Thyroid gland (tissue), 4 donors: Measurements from ENCODE around the gene AMIGO3. TPM values are rescaled to one million over a fixed set of nuclear protein-coding genes. Genes with fewer than 3 reads are reported as not detected.
"Not testable (repeated sequence)": the region's sequence is repeated elsewhere in the genome, so short reads cannot be mapped to it uniquely, and the experiment has no call there.

Source experiments
- DNase-seq, 2 donors: peaks; one replicate each; pipeline ENCODE4 v3.0.0-alpha.2; 2019
- H3K27ac ChIP-seq, 3 donors: fragments of 200-600 bp; sonication (generic); 1 replicate in 2 of 3; 2 replicates in 1 of 3; pipeline ENCODE4 v1.5.1; 2016 to 2019; ENCODE audit warnings: mild to moderate bottlenecking in 1 of 3, moderate library complexity in 1 of 3
- H3K27me3 ChIP-seq: fragments of 200-600 bp; sonication (generic); one replicate; pipeline ENCODE4 v1.5.1; 2019
- H3K36me3 ChIP-seq, 2 donors: fragments of 200-600 bp; sonication (generic); one replicate each; pipeline ENCODE4 v1.5.1; 2016 to 2019
- H3K4me1 ChIP-seq, 2 donors: fragments of 200-600 bp; sonication (generic); one replicate each; pipeline ENCODE4 v1.5.1; 2017 to 2019
- H3K4me3 ChIP-seq, 3 donors: fragments of 200-600 bp; sonication (generic); replicated peaks in 1 of 3; 1 replicate in 2 of 3; 2 replicates in 1 of 3; pipeline ENCODE4 v1.5.1; 2016; ENCODE audit warnings: mild to moderate bottlenecking in 1 of 3
- H3K9me3 ChIP-seq: fragments of 200-600 bp; sonication (generic); one replicate; pipeline ENCODE4 v1.5.1; 2017
- POLR2A ChIP-seq, 2 donors: fragments of 450-650 bp; IDR thresholded peaks; one replicate each; pipeline ENCODE4 v1.6.1; 2017; ENCODE audit warnings: antibody characterized with exemption in 2 of 2, mild to moderate bottlenecking in 2 of 2, moderate library complexity in 1 of 2
- WGBS, 2 donors: methylation state at CpG; one replicate each; pipeline ENCODE4 v1.1.5; 2017; 5-methylcytosine and 5-hydroxymethylcytosine counted together
- intact Hi-C: fragments of 100-400 bp; cut with DNase I; formaldehyde crosslinking; loops from one replicate; pipeline ENCODE4 v1.15.1; 2023
- total RNA-seq, 4 donors: library from RNA; depleted of rRNA; stranded (reverse); fragments of >200 nt; gene quantifications; one replicate each; pipeline ENCODE4 v1.2.3, GENCODE V29; 2016
- TF ChIP-seq, protein P1 (sequence below), 6 experiments: fragments of 200-600 bp in 3 of 6; fragments of 450-650 bp in 3 of 6; sonication (generic) in 3 of 6; IDR thresholded peaks; one replicate each; pipeline ENCODE4 v1.5.1; 2016 to 2019; ENCODE audit warnings: antibody characterized with exemption in 6 of 6, mild to moderate bottlenecking in 2 of 6, inconsistent platforms in 1 of 6, moderate library complexity in 1 of 6

Gene AMIGO3
- total RNA-seq, 4 donors from 2014 or later = 0.40 to 2.8 (median 1.0) TPM

DNA sequence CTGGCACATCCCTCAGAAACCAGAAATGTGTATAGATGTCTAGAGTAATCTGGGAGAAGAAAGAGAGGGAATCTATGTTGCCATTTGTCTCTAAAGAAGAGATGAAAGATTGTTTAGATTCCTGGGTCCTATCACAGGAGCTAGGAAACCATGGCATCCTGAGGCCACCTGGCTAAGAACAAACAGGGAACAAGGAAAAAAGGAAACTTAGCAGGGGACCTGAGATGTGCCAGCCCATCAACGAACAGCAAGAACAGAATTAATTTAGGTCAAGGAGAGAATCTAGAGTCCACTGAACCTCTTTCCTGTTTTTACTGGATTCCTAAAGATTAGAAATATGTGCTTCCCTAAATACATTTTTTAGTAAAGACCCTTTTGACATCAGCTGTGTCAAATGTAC, 36.6 kb upstream of the AMIGO3 start:
- H3K9me3 ChIP-seq = no peaks in the 10 kb centered on the region
- H3K27ac ChIP-seq = no peak overlapping the region
- peaks cover 4 to 8% of the 10 kb centered on the region in 2 donors for H3K4me1 ChIP-seq
- intact Hi-C loops = no loop called here
- H3K27me3 ChIP-seq = no peaks in the 10 kb centered on the region
- TF ChIP-seq POLR2A (IDR thresholded peaks at IDR 0.05) = no peak
- TF ChIP-seq, protein P1, sequence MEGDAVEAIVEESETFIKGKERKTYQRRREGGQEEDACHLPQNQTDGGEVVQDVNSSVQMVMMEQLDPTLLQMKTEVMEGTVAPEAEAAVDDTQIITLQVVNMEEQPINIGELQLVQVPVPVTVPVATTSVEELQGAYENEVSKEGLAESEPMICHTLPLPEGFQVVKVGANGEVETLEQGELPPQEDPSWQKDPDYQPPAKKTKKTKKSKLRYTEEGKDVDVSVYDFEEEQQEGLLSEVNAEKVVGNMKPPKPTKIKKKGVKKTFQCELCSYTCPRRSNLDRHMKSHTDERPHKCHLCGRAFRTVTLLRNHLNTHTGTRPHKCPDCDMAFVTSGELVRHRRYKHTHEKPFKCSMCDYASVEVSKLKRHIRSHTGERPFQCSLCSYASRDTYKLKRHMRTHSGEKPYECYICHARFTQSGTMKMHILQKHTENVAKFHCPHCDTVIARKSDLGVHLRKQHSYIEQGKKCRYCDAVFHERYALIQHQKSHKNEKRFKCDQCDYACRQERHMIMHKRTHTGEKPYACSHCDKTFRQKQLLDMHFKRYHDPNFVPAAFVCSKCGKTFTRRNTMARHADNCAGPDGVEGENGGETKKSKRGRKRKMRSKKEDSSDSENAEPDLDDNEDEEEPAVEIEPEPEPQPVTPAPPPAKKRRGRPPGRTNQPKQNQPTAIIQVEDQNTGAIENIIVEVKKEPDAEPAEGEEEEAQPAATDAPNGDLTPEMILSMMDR (IDR thresholded peaks at IDR 0.05) = no peak
- no peaks in the 10 kb centered on the region for H3K36me3 ChIP-seq
- 62 to 77% methylated on average over 1 of the region's 1 CpG for WGBS, 2 donors
- H3K4me3 ChIP-seq = no peak overlapping the region
- no peak for DNase-seq

DNA sequence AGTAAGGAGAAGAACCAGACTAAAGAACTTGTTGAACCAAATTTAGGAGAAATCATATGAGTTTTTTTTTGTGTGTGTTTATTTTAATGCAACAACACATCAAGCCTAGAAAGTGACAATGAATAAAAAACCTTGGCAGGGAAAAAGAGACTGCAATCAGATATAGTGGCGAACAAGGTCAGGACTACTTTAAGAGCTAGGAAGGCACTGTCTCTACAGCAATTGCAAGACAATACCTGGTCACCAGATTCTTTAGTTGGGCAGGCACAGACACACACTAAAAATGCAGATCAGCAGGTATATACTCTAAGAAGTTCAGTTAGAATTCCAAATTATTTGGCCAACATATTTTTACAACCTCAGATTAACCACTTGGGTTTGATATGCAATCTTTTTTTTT, 35.1 kb upstream of the AMIGO3 start:
- H3K4me1 ChIP-seq = peaks cover 4 to 8% of the 10 kb centered on the region in 2 donors
- H3K4me3 ChIP-seq = no peak overlapping the region
- WGBS, 2 donors = 97 to 100% methylated on average over 1 of the region's 1 CpG
- TF ChIP-seq POLR2A (IDR thresholded peaks at IDR 0.05) = no peak
- TF ChIP-seq, protein P1 (IDR thresholded peaks at IDR 0.05) = no peak
- DNase-seq = no peak
- H3K9me3 ChIP-seq = no peaks in the 10 kb centered on the region
- H3K27ac ChIP-seq = no peak overlapping the region
- H3K27me3 ChIP-seq = no peaks in the 10 kb centered on the region
- no peaks in the 10 kb centered on the region for H3K36me3 ChIP-seq
- intact Hi-C loops = no loop called here

DNA sequence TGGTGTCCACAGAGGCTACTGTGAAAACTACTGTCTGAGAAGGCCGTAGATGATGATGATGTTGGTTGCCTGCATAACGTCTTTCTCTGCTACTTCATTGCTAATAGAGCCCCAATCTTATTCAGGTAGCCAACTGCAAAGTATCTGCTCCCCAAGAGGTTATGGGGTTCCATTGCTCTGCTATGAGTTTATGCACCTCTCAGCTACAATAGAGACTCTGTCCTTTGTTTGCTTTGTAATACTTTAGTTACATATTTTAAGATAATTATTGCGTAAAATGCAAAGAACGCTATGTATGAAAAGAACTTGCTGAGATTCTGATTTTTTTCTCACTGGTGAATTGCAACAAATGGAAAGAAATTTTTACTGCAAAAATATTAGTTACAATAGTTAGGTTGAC, 32.0 kb upstream of the AMIGO3 start:
- Histone ChIP-seq H3K9me3 (no peaks in the 10 kb centered on the region), H3K4me3 (no peak overlapping the region), H3K4me1 (peaks cover 4 to 8% of the 10 kb centered on the region in 2 donors), H3K27ac (no peak overlapping the region), H3K36me3 (no peaks in the 10 kb centered on the region), H3K27me3 (no peaks in the 10 kb centered on the region)
- intact Hi-C loops = no loop called here
- 93 to 98% methylated on average over 4 of the region's 4 CpGs for WGBS, 2 donors
- TF ChIP-seq POLR2A (IDR thresholded peaks at IDR 0.05) = no peak
- TF ChIP-seq, protein P1 (IDR thresholded peaks at IDR 0.05) = no peak
- no peak for DNase-seq

DNA sequence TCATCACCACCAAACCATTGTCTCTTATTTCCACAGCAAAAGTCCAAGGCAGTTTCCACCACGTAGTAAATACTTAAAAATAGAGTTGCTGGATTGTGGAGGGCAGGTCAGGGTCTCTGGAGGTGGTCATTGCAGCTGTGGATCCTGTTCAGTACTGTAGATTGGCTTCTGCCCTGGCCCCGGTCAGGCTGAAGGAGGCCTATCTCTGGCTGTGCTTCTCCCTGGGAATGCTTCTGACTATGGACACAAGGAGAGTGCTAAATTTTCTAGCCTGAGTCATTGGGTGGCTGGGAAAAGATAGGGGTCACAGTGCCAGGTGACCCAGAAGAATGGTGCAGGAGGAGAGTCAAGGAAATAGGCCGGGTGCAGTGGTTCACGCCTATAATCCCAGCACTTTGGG, 30.6 kb upstream of the AMIGO3 start:
- H3K4me1 ChIP-seq = peaks cover 1 to 8% of the 10 kb centered on the region in 2 donors
- H3K4me3 ChIP-seq = no peak overlapping the region
- H3K27ac ChIP-seq = no peak overlapping the region
- H3K9me3 ChIP-seq = no peaks in the 10 kb centered on the region
- DNase-seq = no peak
- WGBS, 2 donors = 95% methylated on average over 4 of the region's 4 CpGs
- intact Hi-C loops = no loop called here
- no peak for TF ChIP-seq POLR2A (IDR thresholded peaks at IDR 0.05)
- TF ChIP-seq, protein P1 (IDR thresholded peaks at IDR 0.05) = no peak
- no peaks in the 10 kb centered on the region for H3K36me3 ChIP-seq
- no peaks in the 10 kb centered on the region for H3K27me3 ChIP-seq

DNA sequence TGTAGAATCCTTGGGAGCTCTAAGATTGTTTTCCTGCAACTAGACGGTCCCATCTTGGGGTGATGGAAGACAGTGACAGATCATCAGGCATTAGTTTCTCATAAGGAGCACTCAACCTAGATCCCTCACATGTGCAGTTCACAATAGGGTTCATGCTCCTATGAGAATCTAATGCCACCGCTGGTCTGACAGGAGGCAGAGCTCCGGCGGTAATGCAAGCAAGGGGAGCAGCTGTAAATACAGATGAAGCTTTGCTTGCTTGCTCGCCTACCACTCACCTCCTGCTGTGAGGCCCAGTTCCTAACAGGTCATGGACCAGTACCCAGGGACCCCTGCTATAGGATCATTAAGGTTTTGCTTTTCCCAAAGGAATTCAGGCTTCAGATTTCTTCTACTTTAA, 29.4 kb upstream of the AMIGO3 start:
- WGBS, 2 donors = 64 to 80% methylated on average over 5 of the region's 5 CpGs
- intact Hi-C loops, H3K4me1 ChIP-seq, H3K9me3 ChIP-seq, H3K36me3 ChIP-seq, DNase-seq, H3K27ac ChIP-seq, H3K4me3 ChIP-seq, H3K27me3 ChIP-seq: not testable (repeated sequence)
